Measurements from ENCODE around the gene SNX32.
"Not testable (repeated sequence)": the region's sequence is repeated elsewhere in the genome, so short reads cannot be mapped to it uniquely, and the experiment has no call there.

SNX32 gene

GRCh38 chr11:65891219-65892136 lies 57.7 kb downstream of the SNX32 start:
- Histone ChIP-seq H3K9me3 (ENCODE audit: control insufficient read depth, insufficient read depth, low read length) (no peaks in the 10 kb centered on the region), H3K27ac (ENCODE audit: low read length) (no peak overlapping the region), H3K4me1 (ENCODE audit: control insufficient read depth, insufficient read depth, low read length) (peaks cover 11% of the 10 kb centered on the region), H3K36me3 (ENCODE audit: control insufficient read depth, insufficient read depth, low read length) (no peaks in the 10 kb centered on the region), H3K27me3 (ENCODE audit: control insufficient read depth, insufficient read depth, low read length) (peaks cover 5% of the 10 kb centered on the region; the same call in 1 of the 2 replicates), H3K4me3 (ENCODE audit: low read length) (peak overlapping the region; percentile 46)
- WGBS (ENCODE audit: insufficient coverage, insufficient read length) = no CpG with 5 or more reads among the region's 57 CpGs
- DNase-seq (ENCODE audit: low read depth, low spot score) = no peak

GRCh38 chr11:65892137-65892540 lies 58.4 kb downstream of the SNX32 start:
- not testable (repeated sequence) for DNase-seq (ENCODE audit: low read depth, low spot score); H3K4me3 ChIP-seq (ENCODE audit: low read length); H3K27me3 ChIP-seq (ENCODE audit: control insufficient read depth, insufficient read depth, low read length); H3K9me3 ChIP-seq (ENCODE audit: control insufficient read depth, insufficient read depth, low read length); H3K36me3 ChIP-seq (ENCODE audit: control insufficient read depth, insufficient read depth, low read length); H3K27ac ChIP-seq (ENCODE audit: low read length)
- peaks cover 11% of the 10 kb centered on the region for H3K4me1 ChIP-seq (ENCODE audit: control insufficient read depth, insufficient read depth, low read length)
- no CpG with 5 or more reads among the region's 5 CpGs for WGBS (ENCODE audit: insufficient coverage, insufficient read length)

GRCh38 chr11:65892661-65893317 lies 59.0 kb downstream of the SNX32 start:
- no CpG with 5 or more reads among the region's 10 CpGs for WGBS (ENCODE audit: insufficient coverage, insufficient read length)
- Histone ChIP-seq H3K27ac (ENCODE audit: low read length) (no peak overlapping the region), H3K4me3 (ENCODE audit: low read length) (no peak overlapping the region), H3K27me3 (ENCODE audit: control insufficient read depth, insufficient read depth, low read length) (peaks cover 5% of the 10 kb centered on the region; the same call in 1 of the 2 replicates), H3K36me3 (ENCODE audit: control insufficient read depth, insufficient read depth, low read length) (no peaks in the 10 kb centered on the region), H3K4me1 (ENCODE audit: control insufficient read depth, insufficient read depth, low read length) (peaks cover 8% of the 10 kb centered on the region), H3K9me3 (ENCODE audit: control insufficient read depth, insufficient read depth, low read length) (no peaks in the 10 kb centered on the region)
- DNase-seq (ENCODE audit: low read depth, low spot score) = no peak

GRCh38 chr11:65894034-65894591 lies 60.4 kb downstream of the SNX32 start:
- no peaks in the 10 kb centered on the region for H3K36me3 ChIP-seq (ENCODE audit: control insufficient read depth, insufficient read depth, low read length)
- no peaks in the 10 kb centered on the region for H3K9me3 ChIP-seq (ENCODE audit: control insufficient read depth, insufficient read depth, low read length)
- no CpG with 5 or more reads among the region's 16 CpGs for WGBS (ENCODE audit: insufficient coverage, insufficient read length)
- H3K27ac ChIP-seq (ENCODE audit: low read length) = no peak overlapping the region
- H3K4me3 ChIP-seq (ENCODE audit: low read length) = no peak overlapping the region
- DNase-seq (ENCODE audit: low read depth, low spot score) = no peak
- H3K27me3 ChIP-seq (ENCODE audit: control insufficient read depth, insufficient read depth, low read length) = peaks cover 7% of the 10 kb centered on the region; the same call in 1 of the 2 replicates
- H3K4me1 ChIP-seq (ENCODE audit: control insufficient read depth, insufficient read depth, low read length) = peaks cover 8% of the 10 kb centered on the region

GRCh38 chr11:65895482-65895981 lies 61.8 kb downstream of the SNX32 start:
- Histone ChIP-seq H3K4me3 (ENCODE audit: low read length) (no peak overlapping the region), H3K27me3 (ENCODE audit: control insufficient read depth, insufficient read depth, low read length) (peaks cover 5% of the 10 kb centered on the region; the same call in 1 of the 2 replicates), H3K27ac (ENCODE audit: low read length) (no peak overlapping the region), H3K36me3 (ENCODE audit: control insufficient read depth, insufficient read depth, low read length) (no peaks in the 10 kb centered on the region), H3K4me1 (ENCODE audit: control insufficient read depth, insufficient read depth, low read length) (peaks cover 5% of the 10 kb centered on the region; the same call in 1 of the 2 replicates), H3K9me3 (ENCODE audit: control insufficient read depth, insufficient read depth, low read length) (no peaks in the 10 kb centered on the region)
- WGBS (ENCODE audit: insufficient coverage, insufficient read length) = no CpG with 5 or more reads among the region's 5 CpGs
- DNase-seq (ENCODE audit: low read depth, low spot score) = no peak

GRCh38 chr11:65896034-65896999 lies 62.6 kb downstream of the SNX32 start:
- no peak for DNase-seq (ENCODE audit: low read depth, low spot score)
- peaks cover 5% of the 10 kb centered on the region; the same call in 1 of the 2 replicates for H3K4me1 ChIP-seq (ENCODE audit: control insufficient read depth, insufficient read depth, low read length)
- H3K36me3 ChIP-seq (ENCODE audit: control insufficient read depth, insufficient read depth, low read length) = no peaks in the 10 kb centered on the region
- no peaks in the 10 kb centered on the region for H3K9me3 ChIP-seq (ENCODE audit: control insufficient read depth, insufficient read depth, low read length)
- no peak overlapping the region for H3K4me3 ChIP-seq (ENCODE audit: low read length)
- peaks cover 7% of the 10 kb centered on the region; the same call in 1 of the 2 replicates for H3K27me3 ChIP-seq (ENCODE audit: control insufficient read depth, insufficient read depth, low read length)
- WGBS (ENCODE audit: insufficient coverage, insufficient read length) = no CpG with 5 or more reads among the region's 14 CpGs
- H3K27ac ChIP-seq (ENCODE audit: low read length) = no peak overlapping the region

GRCh38 chr11:65897020-65897471 lies 63.3 kb downstream of the SNX32 start:
- Histone ChIP-seq H3K27ac (ENCODE audit: low read length) (no peak overlapping the region), H3K36me3 (ENCODE audit: control insufficient read depth, insufficient read depth, low read length) (no peaks in the 10 kb centered on the region), H3K9me3 (ENCODE audit: control insufficient read depth, insufficient read depth, low read length) (no peaks in the 10 kb centered on the region), H3K4me3 (ENCODE audit: low read length) (no peak overlapping the region), H3K4me1 (ENCODE audit: control insufficient read depth, insufficient read depth, low read length) (peaks cover 4% of the 10 kb centered on the region; the same call in 1 of the 2 replicates), H3K27me3 (ENCODE audit: control insufficient read depth, insufficient read depth, low read length) (peaks cover 11% of the 10 kb centered on the region; the same call in 1 of the 2 replicates)
- no CpG with 5 or more reads among the region's 4 CpGs for WGBS (ENCODE audit: insufficient coverage, insufficient read length)
- no peak for DNase-seq (ENCODE audit: low read depth, low spot score)

GRCh38 chr11:65898656-65899355 lies 65.0 kb downstream of the SNX32 start:
- Histone ChIP-seq H3K4me1 (ENCODE audit: control insufficient read depth, insufficient read depth, low read length) (no peaks in the 10 kb centered on the region), H3K27me3 (ENCODE audit: control insufficient read depth, insufficient read depth, low read length) (peaks cover 13% of the 10 kb centered on the region; the same call in 1 of the 2 replicates), H3K4me3 (ENCODE audit: low read length) (peak overlapping the region; percentile 48; the same call in 1 of the 2 replicates), H3K9me3 (ENCODE audit: control insufficient read depth, insufficient read depth, low read length) (no peaks in the 10 kb centered on the region), H3K27ac (ENCODE audit: low read length) (no peak overlapping the region), H3K36me3 (ENCODE audit: control insufficient read depth, insufficient read depth, low read length) (no peaks in the 10 kb centered on the region)
- no peak for DNase-seq (ENCODE audit: low read depth, low spot score)
- WGBS (ENCODE audit: insufficient coverage, insufficient read length) = no CpG with 5 or more reads among the region's 28 CpGs
